HG03354 (cell line): ENCODE data around the gene MYH9.

Experiments
- ATAC-seq: cut with Tn5 transposase; IDR thresholded peaks from one replicate; pipeline ENCODE4 v1.9.1; 2021; ENCODE audit warnings: mild to moderate bottlenecking; ENCODE audit not compliant: unreplicated experiment, poor library complexity, severe bottlenecking

Gene MYH9

GRCh38 chr22:36369922-36370791 lies 17.6 kb downstream of the MYH9 start:
- ATAC-seq = no peak

- no peak for ATAC-seq
Observed at GRCh38 chr22:36369004-36369921, 18.5 kb downstream of the MYH9 start.

GRCh38 chr22:36368359-36368983 lies 19.3 kb downstream of the MYH9 start:
- no peak for ATAC-seq

GRCh38 chr22:36367479-36367878 lies 20.3 kb downstream of the MYH9 start:
- no peak for ATAC-seq

- no peak for ATAC-seq
Observed at GRCh38 chr22:36367066-36367465, 20.7 kb downstream of the MYH9 start.

- no peak for ATAC-seq
Observed at GRCh38 chr22:36366291-36366708, 21.5 kb downstream of the MYH9 start.

- peak; percentile 74 for ATAC-seq
Observed at GRCh38 chr22:36365020-36365411, 22.8 kb downstream of the MYH9 start.

GRCh38 chr22:36364255-36365019 lies 23.3 kb downstream of the MYH9 start:
- ATAC-seq = no peak

GRCh38 chr22:36363349-36363981 lies 24.3 kb downstream of the MYH9 start:
- ATAC-seq = no peak

- ATAC-seq = no peak
Observed at GRCh38 chr22:36362932-36363331, 24.8 kb downstream of the MYH9 start.

GRCh38 chr22:36362075-36362474 lies 25.7 kb downstream of the MYH9 start:
- ATAC-seq = no peak

- ATAC-seq = no peak
Observed at GRCh38 chr22:36360871-36361383, 26.8 kb downstream of the MYH9 start.

- ATAC-seq = no peak
Observed at GRCh38 chr22:36360011-36360410, 27.8 kb downstream of the MYH9 start.

- no peak for ATAC-seq
Observed at GRCh38 chr22:36359470-36359996, 28.2 kb downstream of the MYH9 start.

- ATAC-seq = peak; percentile 58
Observed at GRCh38 chr22:36358533-36359469, 29.0 kb downstream of the MYH9 start.

- no peak for ATAC-seq
Observed at GRCh38 chr22:36356708-36357624, 30.8 kb downstream of the MYH9 start.

GRCh38 chr22:36355894-36356293 lies 31.9 kb downstream of the MYH9 start:
- ATAC-seq = no peak
